GM12801 (cell line): Measurements from ENCODE around the gene AAK1.

Experiments used
- CTCF ChIP-seq: IDR thresholded peaks from one replicate; pipeline ENCODE4 v1.5.1; 2011; ENCODE audit warnings: control low read depth; ENCODE audit not compliant: insufficient read length; ENCODE audit errors: extremely low read depth

The AAK1 gene

GRCh38 chr2:69631402-69631801 lies 12.1 kb downstream of the AAK1 start:
- TF ChIP-seq CTCF = no peak

- no peak for TF ChIP-seq CTCF
Measured at GRCh38 chr2:69629921-69630608, 13.5 kb downstream of the AAK1 start.

- TF ChIP-seq CTCF = no peak
Measured at GRCh38 chr2:69628325-69629021, 15.1 kb downstream of the AAK1 start.

GRCh38 chr2:69625078-69625795 lies 18.3 kb downstream of the AAK1 start:
- no peak for TF ChIP-seq CTCF

GRCh38 chr2:69624611-69625010 lies 18.9 kb downstream of the AAK1 start:
- TF ChIP-seq CTCF = no peak

- TF ChIP-seq CTCF = no peak
Measured at GRCh38 chr2:69624131-69624530, 19.4 kb downstream of the AAK1 start.

GRCh38 chr2:69623236-69623635 lies 20.3 kb downstream of the AAK1 start:
- no peak for TF ChIP-seq CTCF
